Measurements from ENCODE around the gene AGPAT3.

- no peak for TF ChIP-seq CTCF (IDR thresholded peaks at IDR 0.05)
- TF ChIP-seq POLR2A (IDR thresholded peaks at IDR 0.05), result no peak
These were observed 10.9 kb upstream of the AGPAT3 start for GRCh38 chr21:43853851-43854772.

Measured in testis (tissue), 2 donors.